Activated CD8-positive, alpha-beta T cell treated with anti-CD3 and anti-CD28 coated beads for 36 hours (primary cell): ENCODE measurements around the gene PGAP6. TPM values are rescaled to one million over a fixed set of nuclear protein-coding genes. Genes with fewer than 3 reads are reported as not detected.

Experiments
- ATAC-seq: fragments of 200-7000 bp; cut with Tn5 transposase; one replicate; pipeline ENCODE4 v1.10.0; 2021; ENCODE audit warnings: mild to moderate bottlenecking, moderate library complexity
- CTCF ChIA-PET: fragments of 350-600 bp; sonication (Branson Sonifier 250); formaldehyde crosslinking; loops from one replicate; lab custom pipeline; 2021; ENCODE audit warnings: antibody characterized with exemption; lab: Charles Lee
- POLR2A ChIA-PET: fragments of 350-600 bp; sonication (Branson Sonifier 250); formaldehyde crosslinking; loops from one replicate; lab custom pipeline; 2021; ENCODE audit warnings: antibody characterized with exemption; lab: Charles Lee
- DNase-seq: peaks from one replicate; pipeline ENCODE4 v3.0.0-alpha.2; 2020
- H3K27ac Mint-ChIP-seq: one replicate; pipeline ENCODE4 v1.8.0; 2021; ENCODE audit warnings: mild to moderate bottlenecking, mixed read lengths
- H3K27me3 Mint-ChIP-seq: one replicate; pipeline ENCODE4 v1.8.0; 2021; ENCODE audit warnings: mixed read lengths
- H3K36me3 Mint-ChIP-seq: one replicate; pipeline ENCODE4 v1.8.0; 2021; ENCODE audit warnings: low read depth, mixed read lengths
- H3K4me1 Mint-ChIP-seq: one replicate; pipeline ENCODE4 v1.8.0; 2021; ENCODE audit warnings: low read depth, mixed read lengths
- H3K4me3 Mint-ChIP-seq: one replicate; pipeline ENCODE4 v1.8.0; 2021; ENCODE audit warnings: mild to moderate bottlenecking, moderate library complexity, mixed read lengths
- H3K9me3 Mint-ChIP-seq: one replicate; pipeline ENCODE4 v1.8.0; 2021; ENCODE audit warnings: mixed read lengths
- intact Hi-C: fragments of 100-400 bp; cut with micrococcal nuclease; formaldehyde crosslinking; loops from one replicate; pipeline ENCODE4 v1.10.0; 2022
- total RNA-seq, 2 experiments: library from RNA; stranded (reverse); gene quantifications; one replicate each; pipeline ENCODE4 v1.2.3, GENCODE V29; 2021
- TF ChIP-seq, protein P1 (sequence below): fragments of 200-600 bp; IDR thresholded peaks from one replicate; pipeline ENCODE4 v1.8.0; 2022; ENCODE audit warnings: antibody characterized with exemption, mild to moderate bottlenecking

The PGAP6 gene
- 10 to 100 TPM; 21.9 to 24.8 TPM for total RNA-seq

DNA sequence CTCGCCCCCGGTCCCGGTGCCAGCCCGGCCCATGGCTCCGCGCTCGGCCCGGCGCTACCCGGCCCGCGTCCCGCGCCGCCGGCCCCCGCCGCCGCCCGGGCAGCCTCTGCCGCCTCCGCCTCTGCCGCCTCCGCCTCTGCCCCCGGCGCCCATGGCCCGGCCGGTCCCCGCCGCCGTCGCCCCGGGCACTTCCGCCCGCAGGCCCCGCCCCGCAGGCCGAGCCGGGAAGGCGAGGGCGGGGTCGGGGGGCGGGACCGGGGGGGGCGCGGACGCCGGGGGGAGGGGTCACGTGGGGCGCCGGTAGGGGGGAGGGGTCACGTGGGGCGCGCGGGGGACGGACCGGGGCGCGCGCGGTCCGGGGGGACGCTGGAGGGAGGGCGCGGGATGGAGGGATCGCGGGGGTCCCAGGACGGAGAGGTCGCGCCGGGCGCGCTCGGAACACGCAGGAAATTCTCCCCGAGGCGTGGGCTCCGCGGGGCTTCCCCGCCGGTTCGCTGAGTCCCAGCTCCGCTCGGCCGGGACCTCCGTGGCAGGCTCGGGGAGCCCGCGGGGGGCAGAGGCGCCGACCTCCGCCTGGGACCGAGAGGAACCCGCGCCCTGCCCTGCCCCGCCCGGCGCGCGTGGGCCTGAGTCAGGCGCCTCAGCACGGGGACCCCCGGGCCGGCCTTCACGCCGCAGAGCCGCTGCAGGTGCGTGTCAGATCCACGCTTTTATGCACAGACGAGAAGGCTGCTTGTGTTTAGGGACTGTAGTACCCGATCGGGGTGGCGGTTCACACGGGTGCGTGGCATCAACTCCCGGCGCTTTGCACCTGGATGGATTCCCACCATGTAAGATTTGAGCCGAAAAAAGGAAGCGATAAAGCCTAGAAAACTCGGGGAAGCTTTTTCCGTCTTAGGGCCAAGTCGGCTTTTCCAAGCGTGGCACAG lies at the start of gene PGAP6:
Gene PGAP6 (minus strand): TSS at position 190 of the 929 bp plus-strand sequence. CDS start 157 bp downstream, at position 33.
- Mint-ChIP-seq H3K27ac (peak within 1 kb of the TSS; percentile 42), H3K27me3 (no peaks in the 10 kb centered on the region), H3K4me3 (peak within 1 kb of the TSS; percentile 75), H3K9me3 (no peaks in the 10 kb centered on the region), H3K36me3 (no peaks in the 10 kb centered on the region), H3K4me1 (peaks cover 28% of the 10 kb centered on the region)
- DNase-seq (peak; percentile 64), ATAC-seq (peak; percentile 70)
- CTCF ChIA-PET: no interaction called here
- POLR2A ChIA-PET: interaction anchor here (1.0 to 2.3 kb wide), 5 partner anchors 10 to 153 kb away, joined by 3 to 7 read pairs (median 4); partner anchors contain the start of gene LUC7L
- intact Hi-C loops: no loop called here
- TF ChIP-seq, protein P1, sequence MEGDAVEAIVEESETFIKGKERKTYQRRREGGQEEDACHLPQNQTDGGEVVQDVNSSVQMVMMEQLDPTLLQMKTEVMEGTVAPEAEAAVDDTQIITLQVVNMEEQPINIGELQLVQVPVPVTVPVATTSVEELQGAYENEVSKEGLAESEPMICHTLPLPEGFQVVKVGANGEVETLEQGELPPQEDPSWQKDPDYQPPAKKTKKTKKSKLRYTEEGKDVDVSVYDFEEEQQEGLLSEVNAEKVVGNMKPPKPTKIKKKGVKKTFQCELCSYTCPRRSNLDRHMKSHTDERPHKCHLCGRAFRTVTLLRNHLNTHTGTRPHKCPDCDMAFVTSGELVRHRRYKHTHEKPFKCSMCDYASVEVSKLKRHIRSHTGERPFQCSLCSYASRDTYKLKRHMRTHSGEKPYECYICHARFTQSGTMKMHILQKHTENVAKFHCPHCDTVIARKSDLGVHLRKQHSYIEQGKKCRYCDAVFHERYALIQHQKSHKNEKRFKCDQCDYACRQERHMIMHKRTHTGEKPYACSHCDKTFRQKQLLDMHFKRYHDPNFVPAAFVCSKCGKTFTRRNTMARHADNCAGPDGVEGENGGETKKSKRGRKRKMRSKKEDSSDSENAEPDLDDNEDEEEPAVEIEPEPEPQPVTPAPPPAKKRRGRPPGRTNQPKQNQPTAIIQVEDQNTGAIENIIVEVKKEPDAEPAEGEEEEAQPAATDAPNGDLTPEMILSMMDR: no peak

DNA sequence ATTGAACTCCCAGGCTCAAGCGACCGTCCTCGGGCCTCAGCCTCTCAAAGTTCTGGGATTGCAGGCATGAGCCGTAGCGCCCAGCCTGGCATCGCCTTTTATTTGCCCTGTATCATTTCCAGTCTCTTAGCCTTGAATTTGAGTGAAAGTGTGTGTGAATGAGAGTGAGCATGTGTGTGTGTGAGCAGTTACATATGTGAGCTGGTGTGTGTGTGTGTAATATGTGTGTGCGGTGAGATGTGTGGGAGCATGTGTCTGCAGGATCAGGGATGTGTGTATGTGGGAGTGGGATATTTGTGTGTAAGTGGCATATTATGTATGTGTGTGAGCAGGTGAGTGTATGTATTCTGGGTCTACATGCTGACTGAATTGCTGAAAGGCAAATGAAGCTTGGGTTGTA lies 49.1 kb upstream of the PGAP6 start:
- ATAC-seq: no peak
- H3K27me3 Mint-ChIP-seq: no peaks in the 10 kb centered on the region
- no peak overlapping the region for H3K4me3 Mint-ChIP-seq
- TF ChIP-seq, protein P1: no peak
- no peak overlapping the region for H3K27ac Mint-ChIP-seq
- POLR2A ChIA-PET: interaction anchor here (0.6 to 0.7 kb wide), 2 partner anchors 38 to 118 kb away, joined by 3 read pairs; no protein-coding TSS in a partner anchor
- intact Hi-C loops: no loop called here
- peaks cover 22% of the 10 kb centered on the region for H3K4me1 Mint-ChIP-seq
- DNase-seq: no peak
- peaks cover 6% of the 10 kb centered on the region for H3K36me3 Mint-ChIP-seq
- no peaks in the 10 kb centered on the region for H3K9me3 Mint-ChIP-seq
- CTCF ChIA-PET: no interaction called here

- TF ChIP-seq, protein P1: no peak
- no peak overlapping the region for H3K27ac Mint-ChIP-seq
- ChIA-PET CTCF (no interaction called here), POLR2A (interaction anchor here (0.6 kb wide), 1 partner anchor 101 kb away, joined by 3 read pairs; no protein-coding TSS in a partner anchor)
- no peak for DNase-seq
- H3K27me3 Mint-ChIP-seq: no peaks in the 10 kb centered on the region
- H3K9me3 Mint-ChIP-seq: no peaks in the 10 kb centered on the region
- H3K4me1 Mint-ChIP-seq: peaks cover 27% of the 10 kb centered on the region
- peaks cover 6% of the 10 kb centered on the region for H3K36me3 Mint-ChIP-seq
- no peak for ATAC-seq
- intact Hi-C loops: no loop called here
- peak overlapping the region; percentile 62 for H3K4me3 Mint-ChIP-seq
Observed at GRCh38 chr16:427250-427649, 45.5 kb upstream of the PGAP6 start.

DNA sequence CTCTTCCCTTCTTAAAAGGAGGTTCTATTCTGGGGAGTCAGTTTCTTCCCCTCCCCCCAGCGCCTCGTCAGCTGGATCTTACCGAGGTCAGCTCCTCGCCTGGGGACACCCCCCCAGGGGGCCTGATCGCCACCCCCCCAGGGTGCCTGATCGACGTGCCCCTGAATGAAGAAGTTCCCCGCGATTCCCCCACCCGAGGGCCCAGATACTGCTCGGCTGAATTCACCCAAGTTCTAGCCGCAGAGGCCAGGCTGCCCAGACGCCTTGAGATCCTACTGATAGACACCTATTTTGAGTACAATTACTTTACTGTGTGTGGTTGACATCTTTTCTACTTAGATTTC lies 45.1 kb upstream of the PGAP6 start:
- DNase-seq (peak; percentile 20), ATAC-seq (no peak)
- H3K36me3 Mint-ChIP-seq: peaks cover 6% of the 10 kb centered on the region
- no peak overlapping the region for H3K27ac Mint-ChIP-seq
- no peaks in the 10 kb centered on the region for H3K27me3 Mint-ChIP-seq
- peaks cover 27% of the 10 kb centered on the region for H3K4me1 Mint-ChIP-seq
- no peaks in the 10 kb centered on the region for H3K9me3 Mint-ChIP-seq
- CTCF ChIA-PET: interaction anchor here (2.5 kb wide), 1 partner anchor 26 kb away, joined by 11 read pairs; the partner anchor contains the start of gene DECR2
- intact Hi-C loops: no loop called here
- peak overlapping the region; percentile 62 for H3K4me3 Mint-ChIP-seq
- POLR2A ChIA-PET: interaction anchor here (0.9 to 1.6 kb wide), 4 partner anchors 11 to 209 kb away, joined by 3 to 6 read pairs (median 3); partner anchors contain the start of gene METTL26
- TF ChIP-seq, protein P1: no peak
